Esophagus muscularis mucosa (tissue), 4 donors: ENCODE measurements around the gene LMO3. TPM values are rescaled to one million over a fixed set of nuclear protein-coding genes. Genes with fewer than 3 reads are reported as not detected.

Source experiments
- DNase-seq: peaks from one replicate; pipeline ENCODE4 v3.0.0-alpha.2; 2017; ENCODE audit errors: extremely low spot score
- H3K27ac ChIP-seq, 4 donors: fragments of 200-600 bp; sonication (generic); replicated peaks in 1 of 4; 1 replicate in 3 of 4; 2 replicates in 1 of 4; pipeline ENCODE4 v1.5.1; 2016 to 2019; ENCODE audit warnings: mild to moderate bottlenecking in 1 of 4
- H3K27me3 ChIP-seq, 4 donors: fragments of 200-600 bp; sonication (generic); one replicate each; pipeline versions ENCODE4 v1.5.1 to v1.6.0; 2016 to 2019
- H3K36me3 ChIP-seq, 4 donors: fragments of 200-600 bp; sonication (generic); one replicate each; pipeline ENCODE4 v1.5.1; 2016 to 2019
- H3K4me1 ChIP-seq, 4 donors: fragments of 200-600 bp; sonication (generic); one replicate each; pipeline ENCODE4 v1.5.1; 2016 to 2019
- H3K4me3 ChIP-seq, 4 donors: fragments of 200-600 bp; sonication (generic); 1 replicate in 2 of 4; 2 replicates in 2 of 4; pipeline ENCODE4 v1.5.1; 2016 to 2019; ENCODE audit warnings: mild to moderate bottlenecking in 4 of 4, moderate library complexity in 1 of 4
- H3K9me3 ChIP-seq, 4 donors: fragments of 200-600 bp; sonication (generic); 1 replicate in 3 of 4; 2 replicates in 1 of 4; pipeline ENCODE4 v1.5.1; 2016 to 2019
- EP300 ChIP-seq: sonication (generic); formaldehyde crosslinking; IDR thresholded peaks from one replicate; pipeline ENCODE4 v1.6.1; 2017; ENCODE audit warnings: antibody characterized with exemption
- POLR2A ChIP-seq: fragments of 450-650 bp; IDR thresholded peaks from one replicate; pipeline ENCODE4 v1.6.1; 2017; ENCODE audit warnings: antibody characterized with exemption, moderate library complexity, mild to moderate bottlenecking, low read depth
- POLR2AphosphoS5 ChIP-seq, 2 donors: sonication (generic); formaldehyde crosslinking; IDR thresholded peaks; one replicate each; pipeline ENCODE4 v1.6.1; 2017; ENCODE audit warnings: antibody characterized with exemption in 2 of 2
- WGBS: methylation state at CpG from one replicate; pipeline ENCODE4 v1.1.5; 2018; 5-methylcytosine and 5-hydroxymethylcytosine counted together
- intact Hi-C: fragments of 100-400 bp; cut with DNase I; formaldehyde crosslinking; loops from one replicate; pipeline ENCODE4 v1.15.1; 2023
- total RNA-seq, 4 donors: library from RNA; depleted of rRNA; stranded (reverse); fragments of >200 nt; gene quantifications; one replicate each; pipeline versions ENCODE4 v1.1.0 to v1.2.1, GENCODE V29; 2016
- TF ChIP-seq, protein P1 (sequence below), 3 experiments: fragments of 200-600 bp in 2 of 3; fragments of 450-650 bp in 1 of 3; sonication (generic) in 2 of 3; IDR thresholded peaks; one replicate each; pipeline ENCODE4 v1.5.1; 2017 to 2019; ENCODE audit warnings: antibody characterized with exemption in 3 of 3, mild to moderate bottlenecking in 2 of 3, moderate library complexity in 1 of 3

LMO3 gene
- total RNA-seq, 4 donors from 2014 or later = 66.1 to 152 (median 138) TPM

GRCh38 chr12:16499611-16500010, 106.4 kb downstream of the LMO3 start:
- intact Hi-C loops = no loop called here
- Histone ChIP-seq H3K4me3 (no peak overlapping the region), H3K27me3 (no peaks in the 10 kb centered on the region), H3K36me3 (no peaks in the 10 kb centered on the region), H3K27ac (no peak overlapping the region), H3K4me1 (no peaks in the 10 kb centered on the region), H3K9me3 (no peaks in the 10 kb centered on the region)
- WGBS = 60% methylated on average over 7 of the region's 7 CpGs
- TF ChIP-seq POLR2AphosphoS5 (IDR thresholded peaks at IDR 0.05) = no peak
- TF ChIP-seq, protein P1, sequence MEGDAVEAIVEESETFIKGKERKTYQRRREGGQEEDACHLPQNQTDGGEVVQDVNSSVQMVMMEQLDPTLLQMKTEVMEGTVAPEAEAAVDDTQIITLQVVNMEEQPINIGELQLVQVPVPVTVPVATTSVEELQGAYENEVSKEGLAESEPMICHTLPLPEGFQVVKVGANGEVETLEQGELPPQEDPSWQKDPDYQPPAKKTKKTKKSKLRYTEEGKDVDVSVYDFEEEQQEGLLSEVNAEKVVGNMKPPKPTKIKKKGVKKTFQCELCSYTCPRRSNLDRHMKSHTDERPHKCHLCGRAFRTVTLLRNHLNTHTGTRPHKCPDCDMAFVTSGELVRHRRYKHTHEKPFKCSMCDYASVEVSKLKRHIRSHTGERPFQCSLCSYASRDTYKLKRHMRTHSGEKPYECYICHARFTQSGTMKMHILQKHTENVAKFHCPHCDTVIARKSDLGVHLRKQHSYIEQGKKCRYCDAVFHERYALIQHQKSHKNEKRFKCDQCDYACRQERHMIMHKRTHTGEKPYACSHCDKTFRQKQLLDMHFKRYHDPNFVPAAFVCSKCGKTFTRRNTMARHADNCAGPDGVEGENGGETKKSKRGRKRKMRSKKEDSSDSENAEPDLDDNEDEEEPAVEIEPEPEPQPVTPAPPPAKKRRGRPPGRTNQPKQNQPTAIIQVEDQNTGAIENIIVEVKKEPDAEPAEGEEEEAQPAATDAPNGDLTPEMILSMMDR (IDR thresholded peaks at IDR 0.05) = no peak
- TF ChIP-seq POLR2A = no peak
- no peak for TF ChIP-seq EP300
- no peak for DNase-seq
